ENCODE results near the gene WSCD2.

WSCD2 gene

DNA sequence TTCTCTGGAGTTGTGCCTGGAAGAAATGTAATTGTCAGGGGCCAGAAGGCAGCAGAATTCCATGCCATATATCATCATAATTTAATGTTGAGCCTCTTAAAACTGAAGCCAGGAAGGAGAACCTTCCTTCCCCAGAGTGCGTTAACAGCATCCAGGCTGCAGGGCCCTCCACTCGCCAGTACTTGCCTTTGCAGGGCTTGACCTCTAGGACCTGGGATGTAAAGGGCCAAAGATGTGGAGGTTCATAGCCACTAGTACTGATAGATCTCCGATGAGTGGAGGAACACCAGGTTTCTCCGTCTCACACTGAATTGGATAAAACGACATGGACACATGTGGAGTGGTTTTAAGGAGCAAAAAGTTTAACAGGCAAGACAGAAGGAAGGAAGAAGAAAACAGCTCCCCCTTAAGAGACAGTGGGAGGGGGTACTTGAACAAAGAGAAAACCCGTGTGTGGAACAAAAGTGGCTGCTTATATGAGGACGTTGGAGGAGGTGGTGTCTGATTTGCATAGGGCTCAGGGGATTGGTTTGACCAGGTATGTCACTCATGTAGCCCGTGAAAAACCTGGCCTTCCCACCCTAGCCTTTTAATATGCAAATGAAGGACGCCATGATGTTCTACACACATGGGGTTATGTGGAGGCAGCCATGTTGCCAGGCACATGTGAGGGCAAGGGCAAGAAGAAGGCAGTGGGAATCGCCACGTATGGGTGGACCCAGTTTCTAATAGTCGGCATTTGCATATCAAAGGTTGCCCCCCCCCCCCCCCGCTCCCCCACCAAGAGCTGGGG, 38.8 kb upstream of the WSCD2 start:
- no peak for DNase-seq (ENCODE audit: extremely low spot score)
- TF ChIP-seq CTBP1 (IDR thresholded peaks at IDR 0.05; ENCODE audit: borderline replicate concordance) (no peak), HDGF (IDR thresholded peaks at IDR 0.05; ENCODE audit: borderline replicate concordance) (no peak), L3MBTL2 (conservative IDR thresholded peaks at IDR 0.05) (no peak), FOXK2 (IDR thresholded peaks at IDR 0.05) (no peak), FOXA1 (IDR thresholded peaks at IDR 0.05) (no peak), NFRKB (IDR thresholded peaks at IDR 0.05) (no peak), ELF4 (IDR thresholded peaks at IDR 0.05) (no peak), FOXM1 (IDR thresholded peaks at IDR 0.05; ENCODE audit: borderline replicate concordance) (no peak)
- POLR2A ChIA-PET = no interaction called here
- CTCF ChIA-PET = no interaction called here

DNA sequence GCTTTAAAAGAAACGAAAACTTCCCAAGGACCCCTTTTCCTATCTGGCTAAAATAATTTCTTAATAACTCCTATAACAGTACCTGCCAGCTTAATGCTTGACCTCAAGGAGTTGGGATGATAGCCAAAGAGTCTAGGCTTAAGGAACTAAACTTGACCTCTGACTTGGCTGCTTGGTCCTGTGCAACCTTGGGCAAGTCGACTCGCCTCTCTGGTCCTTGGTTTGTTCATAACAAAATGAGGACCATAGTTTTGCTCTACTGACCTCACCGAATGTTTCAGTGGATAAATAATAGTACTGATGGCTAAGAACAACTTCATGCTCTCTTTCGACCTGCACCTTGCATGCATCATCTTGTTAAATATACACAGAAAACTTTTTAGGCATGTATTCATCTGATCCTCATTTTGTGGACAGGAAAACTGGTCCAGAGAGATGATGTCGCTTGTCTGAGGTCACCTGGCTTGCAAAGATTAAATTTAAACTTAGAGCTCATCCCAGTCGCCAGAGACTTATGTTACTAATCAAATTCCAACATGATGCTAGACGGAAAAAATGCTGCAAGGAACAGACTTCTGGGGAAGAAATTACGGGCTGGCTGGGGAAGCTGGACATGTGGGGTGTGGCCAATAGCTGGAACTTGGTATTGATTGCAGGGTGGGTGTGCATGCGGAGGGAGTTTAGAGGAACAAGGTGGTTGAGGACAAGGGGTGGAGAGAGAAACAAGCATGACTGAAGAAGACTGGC, 38.0 kb upstream of the WSCD2 start:
- DNase-seq (ENCODE audit: extremely low spot score) = no peak
- TF ChIP-seq L3MBTL2 (conservative IDR thresholded peaks at IDR 0.05) = no peak
- no peak for TF ChIP-seq ZNF384 (IDR thresholded peaks at IDR 0.05)
- TF ChIP-seq BHLHE40 (IDR thresholded peaks at IDR 0.05; ENCODE audit: borderline replicate concordance) = no peak
- no peak for TF ChIP-seq CTBP1 (IDR thresholded peaks at IDR 0.05; ENCODE audit: borderline replicate concordance)
- no peak for TF ChIP-seq NFRKB (IDR thresholded peaks at IDR 0.05)
- TF ChIP-seq, protein P1, sequence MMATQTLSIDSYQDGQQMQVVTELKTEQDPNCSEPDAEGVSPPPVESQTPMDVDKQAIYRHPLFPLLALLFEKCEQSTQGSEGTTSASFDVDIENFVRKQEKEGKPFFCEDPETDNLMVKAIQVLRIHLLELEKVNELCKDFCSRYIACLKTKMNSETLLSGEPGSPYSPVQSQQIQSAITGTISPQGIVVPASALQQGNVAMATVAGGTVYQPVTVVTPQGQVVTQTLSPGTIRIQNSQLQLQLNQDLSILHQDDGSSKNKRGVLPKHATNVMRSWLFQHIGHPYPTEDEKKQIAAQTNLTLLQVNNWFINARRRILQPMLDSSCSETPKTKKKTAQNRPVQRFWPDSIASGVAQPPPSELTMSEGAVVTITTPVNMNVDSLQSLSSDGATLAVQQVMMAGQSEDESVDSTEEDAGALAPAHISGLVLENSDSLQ (IDR thresholded peaks at IDR 0.05) = no peak
- no peak for TF ChIP-seq SUZ12 (IDR thresholded peaks at IDR 0.05)
- no peak for TF ChIP-seq SP1 (IDR thresholded peaks at IDR 0.05)
- TF ChIP-seq LEF1 (IDR thresholded peaks at IDR 0.05; ENCODE audit: borderline replicate concordance) = no peak
- TF ChIP-seq ARNT (IDR thresholded peaks at IDR 0.05) = no peak
- TF ChIP-seq FOXA1 (IDR thresholded peaks at IDR 0.05) = no peak
- TF ChIP-seq HDGF (IDR thresholded peaks at IDR 0.05; ENCODE audit: borderline replicate concordance) = no peak
- TF ChIP-seq ELF4 (IDR thresholded peaks at IDR 0.05) = no peak
- no peak for TF ChIP-seq FOXM1 (IDR thresholded peaks at IDR 0.05; ENCODE audit: borderline replicate concordance)
- TF ChIP-seq TARDBP (IDR thresholded peaks at IDR 0.05) = no peak
- TF ChIP-seq FOXK2 (IDR thresholded peaks at IDR 0.05) = no peak
- CTCF ChIA-PET = interaction anchor here (0.6 kb wide), 1 partner anchor 1294 kb away, joined by 3 read pairs; no protein-coding TSS in a partner anchor
- POLR2A ChIA-PET = no interaction called here

DNA sequence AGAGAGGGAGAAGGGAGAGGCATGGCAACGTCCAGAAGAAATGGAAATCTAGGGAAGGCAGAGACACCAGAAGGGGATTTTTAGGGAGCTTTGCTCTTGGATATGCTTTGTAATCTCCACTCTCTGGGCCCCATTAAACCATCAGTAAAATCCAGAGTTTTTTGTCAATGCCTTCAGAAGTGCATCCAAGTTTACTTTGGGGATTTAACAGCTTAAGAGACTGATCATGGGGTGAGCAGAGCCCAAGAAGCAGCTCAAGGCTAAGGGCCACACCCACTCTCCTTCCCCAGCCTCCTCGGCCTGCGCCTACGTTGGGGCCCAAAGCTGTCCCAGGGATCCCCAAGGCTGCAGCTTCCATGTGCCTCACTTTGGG, 37.4 kb upstream of the WSCD2 start:
- ChIA-PET CTCF (interaction anchor here (0.6 kb wide), 1 partner anchor 1294 kb away, joined by 3 read pairs; no protein-coding TSS in a partner anchor), POLR2A (no interaction called here)
- TF ChIP-seq SP1 (IDR thresholded peaks at IDR 0.05) (no peak), FOXK2 (IDR thresholded peaks at IDR 0.05) (no peak), BHLHE40 (IDR thresholded peaks at IDR 0.05; ENCODE audit: borderline replicate concordance) (no peak), SUZ12 (IDR thresholded peaks at IDR 0.05) (no peak), ELF4 (IDR thresholded peaks at IDR 0.05) (no peak), FOXA1 (IDR thresholded peaks at IDR 0.05) (no peak), ARNT (IDR thresholded peaks at IDR 0.05) (no peak), CTBP1 (IDR thresholded peaks at IDR 0.05; ENCODE audit: borderline replicate concordance) (no peak), NFRKB (IDR thresholded peaks at IDR 0.05) (no peak), L3MBTL2 (conservative IDR thresholded peaks at IDR 0.05) (no peak), TARDBP (IDR thresholded peaks at IDR 0.05) (no peak), FOXM1 (IDR thresholded peaks at IDR 0.05; ENCODE audit: borderline replicate concordance) (no peak), ZNF384 (IDR thresholded peaks at IDR 0.05) (no peak), HDGF (IDR thresholded peaks at IDR 0.05; ENCODE audit: borderline replicate concordance) (no peak), LEF1 (IDR thresholded peaks at IDR 0.05; ENCODE audit: borderline replicate concordance) (no peak)
- TF ChIP-seq, protein P1 (IDR thresholded peaks at IDR 0.05) = no peak
- no peak for DNase-seq (ENCODE audit: extremely low spot score)

DNA sequence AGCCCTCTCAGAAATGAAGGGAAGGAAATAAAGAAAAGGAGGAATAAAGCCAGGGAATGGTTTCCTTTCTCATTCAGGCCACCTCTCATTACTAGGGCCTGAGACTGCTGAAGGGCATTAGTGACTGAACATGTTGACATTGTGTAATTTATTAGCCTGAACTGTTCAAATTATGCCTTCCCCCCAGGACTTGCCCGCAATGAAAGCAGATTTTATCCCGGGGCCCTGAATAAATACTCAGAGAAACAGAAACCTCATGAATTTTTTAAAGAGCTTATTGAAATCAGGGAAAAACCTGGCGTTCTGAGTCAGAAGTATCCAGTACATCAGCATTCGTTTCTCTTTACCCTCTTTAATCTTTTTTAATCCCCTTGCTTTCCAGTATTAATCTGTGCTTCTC, 35.9 kb upstream of the WSCD2 start:
- no peak for DNase-seq (ENCODE audit: extremely low spot score)
- no peak for TF ChIP-seq FOXA1 (IDR thresholded peaks at IDR 0.05)
- CTCF ChIA-PET = no interaction called here
- POLR2A ChIA-PET = no interaction called here

DNA sequence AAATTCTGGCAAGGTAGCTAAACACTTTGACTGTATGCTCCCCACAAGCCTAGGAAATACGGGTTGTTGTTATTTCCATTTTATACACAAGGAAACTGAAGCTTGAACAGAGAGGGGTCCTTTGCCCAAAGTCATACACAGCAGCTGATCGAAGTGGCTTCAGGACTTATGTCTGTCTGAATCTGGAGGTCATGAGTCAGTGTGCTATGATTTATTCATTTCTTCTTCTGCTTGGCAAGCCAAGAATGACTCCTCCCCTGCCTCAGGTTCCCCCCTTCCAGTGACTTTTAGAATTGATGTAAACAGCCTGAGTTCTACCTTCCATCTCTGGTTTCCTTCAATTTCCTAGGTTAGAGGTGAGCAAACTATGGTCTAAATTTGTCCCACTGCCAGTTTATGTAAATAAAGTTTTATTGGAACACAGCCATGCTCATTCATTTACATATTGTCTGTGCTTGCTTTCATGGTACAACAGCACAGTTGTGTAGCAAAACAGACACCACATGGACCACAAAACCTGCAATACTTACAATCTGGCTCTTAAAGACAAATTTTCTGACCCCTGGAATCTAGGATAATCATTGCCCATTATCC, 34.9 kb upstream of the WSCD2 start:
- no peak for DNase-seq (ENCODE audit: extremely low spot score)
- ChIA-PET POLR2A (no interaction called here), CTCF (no interaction called here)
- no peak for TF ChIP-seq L3MBTL2 (conservative IDR thresholded peaks at IDR 0.05)
- TF ChIP-seq CTBP1 (IDR thresholded peaks at IDR 0.05; ENCODE audit: borderline replicate concordance) = no peak
- TF ChIP-seq SUZ12 (IDR thresholded peaks at IDR 0.05) = no peak
- TF ChIP-seq SP1 (IDR thresholded peaks at IDR 0.05) = no peak
- no peak for TF ChIP-seq FOXM1 (IDR thresholded peaks at IDR 0.05; ENCODE audit: borderline replicate concordance)
- no peak for TF ChIP-seq FOXK2 (IDR thresholded peaks at IDR 0.05)
- TF ChIP-seq, protein P1 (IDR thresholded peaks at IDR 0.05) = no peak
- TF ChIP-seq NFRKB (IDR thresholded peaks at IDR 0.05) = no peak
- TF ChIP-seq BHLHE40 (IDR thresholded peaks at IDR 0.05; ENCODE audit: borderline replicate concordance) = no peak
- no peak for TF ChIP-seq ZNF384 (IDR thresholded peaks at IDR 0.05)
- TF ChIP-seq LEF1 (IDR thresholded peaks at IDR 0.05; ENCODE audit: borderline replicate concordance) = no peak
- no peak for TF ChIP-seq FOXA1 (IDR thresholded peaks at IDR 0.05)
- no peak for TF ChIP-seq ELF4 (IDR thresholded peaks at IDR 0.05)
- no peak for TF ChIP-seq HDGF (IDR thresholded peaks at IDR 0.05; ENCODE audit: borderline replicate concordance)
- TF ChIP-seq ARNT (IDR thresholded peaks at IDR 0.05) = no peak
- TF ChIP-seq TARDBP (IDR thresholded peaks at IDR 0.05) = no peak

All from HEK293T (cell line).